OCI-LY7 (cell line): ENCODE measurements around the gene CTCF. TPM values are rescaled to one million over a fixed set of nuclear protein-coding genes. Genes with fewer than 3 reads are reported as not detected.

Experiments
- BruUV-seq: library from RNA; stranded (reverse); fragments of 400-500 nt; replicated peaks from 2 replicates; lab custom pipeline; 2021; lab: Mats Ljungman, UMichigan
- CTCF ChIA-PET: fragments of 300-600 bp; sonication (Branson Sonifier 250); formaldehyde crosslinking; loops from one replicate; lab custom pipeline; 2022; ENCODE audit warnings: antibody characterized with exemption; ENCODE audit not compliant: unreplicated experiment; lab: Charles Lee
- POLR2A ChIA-PET: fragments of 300-600 bp; sonication (Branson Sonifier 250); formaldehyde crosslinking; loops from one replicate; lab custom pipeline; 2022; ENCODE audit warnings: antibody characterized with exemption; lab: Charles Lee
- DNase-seq: peaks from one replicate; pipeline ENCODE4 v3.0.0-alpha.2; 2015; ENCODE audit warnings: low spot score
- H2AFZ ChIP-seq: fragments of 200-600 bp; sonication (generic), shearing (Covaris generic); 2 replicates; pipeline ENCODE4 v1.6.1; 2014; ENCODE audit warnings: mild to moderate bottlenecking, antibody characterized with exemption, low read length, moderate library complexity
- H3K27ac ChIP-seq: fragments of 200-600 bp; sonication (generic); 2 replicates; pipeline ENCODE4 v1.5.1; 2014; ENCODE audit warnings: mixed run types, low read depth, mild to moderate bottlenecking, moderate library complexity, low read length, inconsistent platforms; ENCODE audit not compliant: poor library complexity, severe bottlenecking
- H3K36me3 ChIP-seq: fragments of 200-600 bp; sonication (generic); 2 replicates; pipeline ENCODE4 v1.6.1; 2014; ENCODE audit warnings: mild to moderate bottlenecking, antibody characterized with exemption, low read length, moderate library complexity, mixed read lengths; ENCODE audit not compliant: insufficient read depth
- H3K4me1 ChIP-seq: fragments of 200-600 bp; sonication (generic); 2 replicates; pipeline ENCODE4 v1.5.1; 2014; ENCODE audit warnings: mild to moderate bottlenecking, low read length; ENCODE audit not compliant: insufficient read depth, poor library complexity, severe bottlenecking
- H3K4me2 ChIP-seq: fragments of 200-600 bp; sonication (generic); 2 replicates; pipeline ENCODE4 v1.6.1; 2014; ENCODE audit warnings: mild to moderate bottlenecking, low read length
- H3K4me3 ChIP-seq: fragments of 200-600 bp; sonication (generic); 2 replicates; pipeline ENCODE4 v1.5.1; 2014; ENCODE audit warnings: mild to moderate bottlenecking, low read depth, low read length; ENCODE audit not compliant: poor library complexity, severe bottlenecking
- H3K79me2 ChIP-seq: fragments of 200-600 bp; sonication (generic); 2 replicates; pipeline ENCODE4 v1.6.1; 2016; ENCODE audit warnings: low read depth, mild to moderate bottlenecking, low read length, moderate library complexity, mixed read lengths; ENCODE audit not compliant: insufficient read depth
- H3K9me2 ChIP-seq: fragments of 200-600 bp; sonication (generic); 2 replicates; pipeline ENCODE4 v1.6.1; 2016; ENCODE audit warnings: mild to moderate bottlenecking, low read length, mixed read lengths; ENCODE audit not compliant: insufficient read depth
- H3K9me3 ChIP-seq: fragments of 200-600 bp; sonication (generic); 2 replicates; pipeline ENCODE4 v1.6.1; 2014; ENCODE audit warnings: mild to moderate bottlenecking, mixed run types, low read length, mixed read lengths
- H4K20me1 ChIP-seq: fragments of 200-600 bp; sonication (generic); 2 replicates; pipeline ENCODE4 v1.6.1; 2014; ENCODE audit warnings: mild to moderate bottlenecking, antibody characterized with exemption, low read length, moderate library complexity, mixed read lengths; ENCODE audit not compliant: insufficient read depth
- EZH2phosphoT487 ChIP-seq: fragments of 200-600 bp; sonication (generic); IDR thresholded peaks from 2 replicates; pipeline ENCODE4 v1.6.1; 2018; ENCODE audit warnings: low read depth, borderline replicate concordance, mild to moderate bottlenecking, mixed run types, antibody characterized with exemption, low read length, moderate library complexity, mixed read lengths
- intact Hi-C: fragments of 100-400 bp; cut with micrococcal nuclease; formaldehyde crosslinking; loops from one replicate; pipeline ENCODE4 v1.10.0; 2022; ENCODE audit not compliant: unreplicated experiment
- total RNA-seq, 2 experiments: library from RNA; depleted of rRNA in 1 of 2; stranded (reverse); fragments of >200 nt in 1 of 2; shearing (Covaris generic) in 1 of 2; gene quantifications; 2 replicates each; pipeline ENCODE4 v1.2.3, GENCODE V29; 2014 to 2022
- TF ChIP-seq, protein P1 (sequence below): fragments of 200-600 bp; sonication (generic); conservative IDR thresholded peaks from 2 replicates; pipeline ENCODE4 v1.5.1; 2014; ENCODE audit warnings: mild to moderate bottlenecking, antibody characterized with exemption, low read length, moderate library complexity, mixed read lengths

CTCF gene
- total RNA-seq, 2 experiments from 2014 or later, result 70.6 to 83.5 TPM

DNA sequence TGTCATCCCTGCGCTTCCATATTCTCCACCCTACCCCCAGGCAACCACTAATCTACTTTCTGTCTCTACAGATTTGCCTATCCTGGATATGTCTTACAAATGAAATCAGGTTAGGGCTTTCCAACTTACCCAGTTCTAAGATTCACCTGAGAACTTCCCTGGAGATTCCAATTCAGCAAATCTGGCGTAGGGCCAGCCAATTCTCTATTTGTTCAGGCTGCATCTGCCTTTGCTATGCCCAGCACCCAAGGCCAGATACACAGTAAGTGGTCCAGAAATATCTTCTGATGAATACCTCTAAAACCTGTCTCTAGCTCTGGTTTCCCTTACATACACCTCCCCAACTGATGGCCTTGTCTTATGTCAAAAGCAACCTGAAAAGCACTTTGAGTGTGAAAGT, 10.4 kb upstream of the CTCF start:
- H3K4me2 ChIP-seq, result peak overlapping the region; percentile 59
- no peaks in the 10 kb centered on the region for H3K9me3 ChIP-seq
- peaks cover 77% of the 10 kb centered on the region for H3K79me2 ChIP-seq
- H3K4me1 ChIP-seq, result peaks cover 98% of the 10 kb centered on the region
- POLR2A ChIA-PET, result interaction anchor here (0.8 to 12.9 kb wide), 4 partner anchors 9 to 108 kb away, joined by 3 to 251 read pairs (median 4); partner anchors contain the start of genes ACD and CTCF
- no TSS peak for BruUV-seq
- CTCF ChIA-PET, result interaction anchor here (1.2 to 1.6 kb wide), 2 partner anchors 10 to 19 kb away, joined by 4 to 6 read pairs; no protein-coding TSS in a partner anchor
- no peak for DNase-seq
- peak overlapping the region; percentile 98 for H3K27ac ChIP-seq
- no peak for TF ChIP-seq EZH2phosphoT487
- TF ChIP-seq, protein P1, sequence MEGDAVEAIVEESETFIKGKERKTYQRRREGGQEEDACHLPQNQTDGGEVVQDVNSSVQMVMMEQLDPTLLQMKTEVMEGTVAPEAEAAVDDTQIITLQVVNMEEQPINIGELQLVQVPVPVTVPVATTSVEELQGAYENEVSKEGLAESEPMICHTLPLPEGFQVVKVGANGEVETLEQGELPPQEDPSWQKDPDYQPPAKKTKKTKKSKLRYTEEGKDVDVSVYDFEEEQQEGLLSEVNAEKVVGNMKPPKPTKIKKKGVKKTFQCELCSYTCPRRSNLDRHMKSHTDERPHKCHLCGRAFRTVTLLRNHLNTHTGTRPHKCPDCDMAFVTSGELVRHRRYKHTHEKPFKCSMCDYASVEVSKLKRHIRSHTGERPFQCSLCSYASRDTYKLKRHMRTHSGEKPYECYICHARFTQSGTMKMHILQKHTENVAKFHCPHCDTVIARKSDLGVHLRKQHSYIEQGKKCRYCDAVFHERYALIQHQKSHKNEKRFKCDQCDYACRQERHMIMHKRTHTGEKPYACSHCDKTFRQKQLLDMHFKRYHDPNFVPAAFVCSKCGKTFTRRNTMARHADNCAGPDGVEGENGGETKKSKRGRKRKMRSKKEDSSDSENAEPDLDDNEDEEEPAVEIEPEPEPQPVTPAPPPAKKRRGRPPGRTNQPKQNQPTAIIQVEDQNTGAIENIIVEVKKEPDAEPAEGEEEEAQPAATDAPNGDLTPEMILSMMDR, result no peak
- peak overlapping the region; percentile 4 for H3K4me3 ChIP-seq
- H3K36me3 ChIP-seq, result peaks cover 45% of the 10 kb centered on the region; the same call in 1 of the 2 replicates
- H3K9me2 ChIP-seq, result no peaks in the 10 kb centered on the region
- intact Hi-C loops, result no loop called here
- H2AFZ ChIP-seq, result no peak overlapping the region
- no peaks in the 10 kb centered on the region for H4K20me1 ChIP-seq

DNA sequence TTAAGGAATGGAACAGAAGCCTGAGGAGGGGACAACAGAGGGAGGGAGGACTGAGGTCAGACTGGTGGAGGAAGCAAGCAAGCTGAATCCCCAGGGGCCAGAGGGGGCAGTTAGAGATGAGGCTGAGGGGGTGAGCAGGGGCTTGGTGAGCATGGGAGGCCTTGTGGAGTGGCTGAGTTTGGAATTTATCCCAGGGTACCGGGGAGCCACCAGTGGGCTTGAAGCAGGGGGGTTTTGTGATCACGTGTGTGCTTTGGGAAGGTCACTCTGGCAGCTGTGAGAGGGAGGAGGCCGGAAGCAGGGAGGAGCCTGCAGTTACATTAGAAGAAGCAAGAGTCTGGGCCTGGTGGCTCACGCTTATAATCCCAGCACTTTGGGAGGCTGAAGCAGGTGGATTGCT, 9.8 kb upstream of the CTCF start:
- peak overlapping the region; percentile 59 for H3K4me2 ChIP-seq
- H3K27ac ChIP-seq, result peak overlapping the region; percentile 98

More for the DNA sequence above, 9.8 kb upstream of the CTCF start:
- ChIA-PET POLR2A (interaction anchor here (0.6 to 12.9 kb wide), 5 partner anchors 8 to 108 kb away, joined by 3 to 251 read pairs (median 4); partner anchors contain the start of genes ACD and CTCF), CTCF (interaction anchor here (1.3 to 1.6 kb wide), 2 partner anchors 9 to 31 kb away, joined by 4 to 6 read pairs; no protein-coding TSS in a partner anchor)
- H3K9me3 ChIP-seq, result no peaks in the 10 kb centered on the region
- H3K9me2 ChIP-seq, result no peaks in the 10 kb centered on the region
- H4K20me1 ChIP-seq, result no peaks in the 10 kb centered on the region
- H3K36me3 ChIP-seq, result peaks cover 48% of the 10 kb centered on the region; the same call in 1 of the 2 replicates
- no peak overlapping the region for H2AFZ ChIP-seq
- no peak for DNase-seq
- no TSS peak for BruUV-seq
- TF ChIP-seq, protein P1, result no peak
- TF ChIP-seq EZH2phosphoT487, result no peak
- peaks cover 98% of the 10 kb centered on the region for H3K4me1 ChIP-seq
- peaks cover 83% of the 10 kb centered on the region for H3K79me2 ChIP-seq
- intact Hi-C loops, result no loop called here
- H3K4me3 ChIP-seq, result peak overlapping the region; percentile 4
